ENCODE measurements around the gene IL20. TPM values are rescaled to one million over a fixed set of nuclear protein-coding genes. Genes with fewer than 3 reads are reported as not detected.

The IL20 gene
- total and polyA plus RNA-seq, 2 of the 8 experiments (the other 6 are each of a cell fraction or from before 2014, with no cell fraction given), result not detected

GRCh38 chr1:206900149-206900548 is 34.7 kb downstream of the IL20 start:
- H3K79me2 ChIP-seq (ENCODE audit: control insufficient read depth in 1 of 2, insufficient read depth in 2 of 2, low read length in 2 of 2), result no peaks in the 10 kb centered on the region
- H3K4me3 ChIP-seq (ENCODE audit: extremely low read depth in 1 of 4, insufficient read depth in 2 of 4, low read depth in 3 of 4, low read length in 4 of 4), result no peak overlapping the region
- H2BK5ac ChIP-seq (ENCODE audit: low read depth, low read length), result no peak overlapping the region
- H3K4ac ChIP-seq (replicated peaks; ENCODE audit: insufficient read length, low read depth, low read length), result no peak overlapping the region
- no peak overlapping the region for H2AFZ ChIP-seq (ENCODE audit: low read length)
- no peak overlapping the region for H3K9ac ChIP-seq (replicated peaks in 1 of 4; ENCODE audit: extremely low read depth in 1 of 4, low read depth in 3 of 4, low read length in 3 of 4)
- H4K91ac ChIP-seq (replicated peaks; ENCODE audit: insufficient read length, low read length), result no peak overlapping the region
- no peak overlapping the region for H2BK120ac ChIP-seq (replicated peaks; ENCODE audit: low read depth, low read length)
- no peaks in the 10 kb centered on the region for H3K27me3 ChIP-seq (replicated peaks in 1 of 4; ENCODE audit: control insufficient read depth in 3 of 4, extremely low read depth in 1 of 4, insufficient read depth in 3 of 4, low read length in 3 of 4)
- H3K4me1 ChIP-seq (replicated peaks in 1 of 4; ENCODE audit: control insufficient read depth in 3 of 4, insufficient read depth in 4 of 4, low read length in 3 of 4), result no peaks in the 10 kb centered on the region; a peak in 1 of 7 replicates
- no peak overlapping the region for H3K56ac ChIP-seq (replicated peaks; ENCODE audit: insufficient read length, low read depth, low read length)
- no peak overlapping the region for H2BK20ac ChIP-seq (ENCODE audit: low read length)
- H4K8ac ChIP-seq (ENCODE audit: extremely low read depth, insufficient read depth, low read length), result no peak overlapping the region
- DNase-seq (ENCODE audit: low read depth in 1 of 2, low spot score in 2 of 2) (no peak), FAIRE-seq (no peak)
- no peak overlapping the region for H3K14ac ChIP-seq (ENCODE audit: insufficient read length)
- CTCF ChIA-PET (ENCODE audit: partially characterized antibody), result interaction anchor here (0.5 to 7.2 kb wide), 10 partner anchors 7 to 432 kb away, joined by 3 to 52 read pairs (median 4); partner anchors contain the start of gene IL20
- H3K4me2 ChIP-seq (ENCODE audit: insufficient read depth in 1 of 2, low read depth in 2 of 2, low read length in 2 of 2), result no peak overlapping the region
- H3K36me3 ChIP-seq (ENCODE audit: control insufficient read depth in 2 of 4, insufficient read depth in 4 of 4, low read length in 3 of 4), result no peaks in the 10 kb centered on the region
- no peak overlapping the region for H3K23ac ChIP-seq (ENCODE audit: insufficient read length)
- POLR2A ChIA-PET (ENCODE audit: partially characterized antibody), result interaction anchor here (1.6 kb wide), 1 partner anchor 14 kb away, joined by 4 read pairs; no protein-coding TSS in a partner anchor
- no peaks in the 10 kb centered on the region for H4K20me1 ChIP-seq (replicated peaks in 1 of 2; ENCODE audit: control insufficient read depth in 1 of 2, insufficient read depth in 2 of 2, low read length in 2 of 2)
- H2BK12ac ChIP-seq (ENCODE audit: low read depth, low read length), result no peak overlapping the region
- H4K5ac ChIP-seq (ENCODE audit: insufficient read length, low read depth, low read length), result no peak overlapping the region
- no peaks in the 10 kb centered on the region for H3K23me2 ChIP-seq (ENCODE audit: low read depth, low read length)
- no peak overlapping the region for H2BK15ac ChIP-seq (ENCODE audit: low read length)
- H3K79me1 ChIP-seq (ENCODE audit: low read depth, low read length), result no peaks in the 10 kb centered on the region
- H2AK5ac ChIP-seq (ENCODE audit: low read depth, low read length), result no peak overlapping the region
- no peaks in the 10 kb centered on the region for H3K9me3 ChIP-seq (ENCODE audit: insufficient read depth in 2 of 2, low read depth in 1 of 2, low read length in 1 of 2)
- H3K27ac ChIP-seq (ENCODE audit: low read depth, low read length), result no peak overlapping the region
- 91% methylated on average over 7 of the region's 7 CpGs; no CpG with 5 or more reads in 1 of the 2 experiments for WGBS, 2 experiments (ENCODE audit: extremely low coverage in 1 of 2, insufficient coverage in 1 of 2, insufficient read length in 1 of 2, insufficient replicate concordance in 2 of 2, low coverage in 1 of 2, low lambda C conversion rate in 2 of 2, missing lambda C conversion rate in 1 of 2)
- H3K18ac ChIP-seq (ENCODE audit: extremely low read depth, low read length), result no peak overlapping the region
- TF ChIP-seq SRF (IDR thresholded peaks at IDR 0.05; ENCODE audit: low read depth, low read length) (no peak), TAF7 (optimal IDR thresholded peaks at IDR 0.05; ENCODE audit: borderline replicate concordance, low read depth, low read length) (no peak), TCF12 (IDR thresholded peaks at IDR 0.05; ENCODE audit: low read depth, low read length) (no peak), CBX8 (IDR thresholded peaks at IDR 0.05; ENCODE audit: borderline replicate concordance, low read depth, low read length) (no peak), NANOG (IDR thresholded peaks at IDR 0.05; ENCODE audit: insufficient read depth, low read depth, low read length, poor library complexity, severe bottlenecking) (no peak), CHD2 (IDR thresholded peaks at IDR 0.05; ENCODE audit: low read length) (no peak), CREB1 (IDR thresholded peaks at IDR 0.05) (no peak)

Data from H1 (cell line).